Liver (tissue), 10 donors: ENCODE results near the gene ULK1. TPM values are rescaled to one million over a fixed set of nuclear protein-coding genes. Genes with fewer than 3 reads are reported as not detected.

Source experiments
- DNase-seq: peaks from one replicate; pipeline ENCODE4 v3.0.0-alpha.2; 2017; ENCODE audit warnings: low spot score
- H3K27ac ChIP-seq, 2 donors: one replicate each; pipeline ENCODE4 v1.7.0; 2013; ENCODE audit warnings: inconsistent platforms in 2 of 2, low read length in 2 of 2, control low read depth in 1 of 2, low read depth in 1 of 2, mild to moderate bottlenecking in 1 of 2
- H3K27me3 ChIP-seq, 4 donors: one replicate each; pipeline versions ENCODE4 v1.6.1 to v1.7.0; 2013; ENCODE audit warnings: low read length in 3 of 4, inconsistent platforms in 1 of 4, mild to moderate bottlenecking in 1 of 4, moderate library complexity in 1 of 4; ENCODE audit not compliant: control insufficient read depth in 4 of 4, insufficient read depth in 4 of 4
- H3K36me3 ChIP-seq, 4 donors: one replicate each; pipeline versions ENCODE4 v1.6.1 to v1.7.0; 2013; ENCODE audit warnings: low read length in 3 of 4, mild to moderate bottlenecking in 3 of 4, low read depth in 1 of 4, moderate library complexity in 1 of 4; ENCODE audit not compliant: control insufficient read depth in 4 of 4, insufficient read depth in 3 of 4
- H3K4me1 ChIP-seq, 4 donors: one replicate each; pipeline versions ENCODE4 v1.6.1 to v1.7.0; 2013; ENCODE audit warnings: low read length in 3 of 4, mild to moderate bottlenecking in 3 of 4, moderate library complexity in 1 of 4; ENCODE audit not compliant: control insufficient read depth in 4 of 4, insufficient read depth in 4 of 4
- H3K4me3 ChIP-seq, 3 donors: one replicate each; pipeline versions ENCODE4 v1.6.1 to v1.7.0; 2013; ENCODE audit warnings: low read length in 3 of 3, control low read depth in 1 of 3, low read depth in 1 of 3, mild to moderate bottlenecking in 1 of 3
- H3K9ac ChIP-seq, 2 donors: one replicate each; pipeline ENCODE4 v1.7.0; 2013; ENCODE audit warnings: low read length in 2 of 2, mild to moderate bottlenecking in 2 of 2, moderate library complexity in 2 of 2, control low read depth in 1 of 2, low read depth in 1 of 2
- H3K9me3 ChIP-seq, 4 donors: one replicate each; pipeline versions ENCODE4 v1.6.1 to v1.7.0; 2013; ENCODE audit warnings: low read length in 3 of 4; ENCODE audit not compliant: control insufficient read depth in 4 of 4
- CTCF ChIP-seq: fragments of 150-350 bp; IDR thresholded peaks from 2 replicates; pipeline ENCODE4 v1.5.1; 2017; ENCODE audit warnings: improper control_type of control experiment, low read depth, low read length; ENCODE audit not compliant: missing input control
- EGR1 ChIP-seq, 2 donors: IDR thresholded peaks; 2 replicates each; pipeline ENCODE4 v1.6.1; 2016 to 2018; ENCODE audit warnings: antibody characterized with exemption in 2 of 2, low read depth in 2 of 2
- FOXA1 ChIP-seq: IDR thresholded peaks from 2 replicates; pipeline ENCODE4 v1.6.1; 2016; ENCODE audit warnings: antibody characterized with exemption
- FOXA2 ChIP-seq: IDR thresholded peaks from 2 replicates; pipeline ENCODE4 v1.6.1; 2016; ENCODE audit warnings: antibody characterized with exemption
- GABPA ChIP-seq, 2 donors: IDR thresholded peaks in 1 of 2; conservative IDR thresholded peaks in 1 of 2; 2 replicates each; pipeline ENCODE4 v1.6.1; 2016; ENCODE audit warnings: antibody characterized with exemption in 2 of 2, mild to moderate bottlenecking in 1 of 2, moderate library complexity in 1 of 2
- HNF4A ChIP-seq, 2 donors: conservative IDR thresholded peaks; 2 replicates each; pipeline ENCODE4 v1.6.1; 2016; ENCODE audit warnings: antibody characterized with exemption in 2 of 2, mild to moderate bottlenecking in 2 of 2
- HNF4G ChIP-seq: IDR thresholded peaks from 2 replicates; pipeline ENCODE4 v1.6.1; 2016; ENCODE audit warnings: antibody characterized with exemption
- JUND ChIP-seq, 2 donors: IDR thresholded peaks; 2 replicates each; pipeline ENCODE4 v1.6.1; 2016; ENCODE audit warnings: antibody characterized with exemption in 2 of 2
- MAX ChIP-seq: IDR thresholded peaks from 2 replicates; pipeline ENCODE4 v1.6.1; 2016; ENCODE audit warnings: antibody characterized with exemption
- NR2F2 ChIP-seq: IDR thresholded peaks from 2 replicates; pipeline ENCODE4 v1.6.1; 2016; ENCODE audit warnings: antibody characterized with exemption
- RAD21 ChIP-seq, 2 donors: IDR thresholded peaks; 2 replicates each; pipeline ENCODE4 v1.6.1; 2016; ENCODE audit warnings: antibody characterized with exemption in 2 of 2, mild to moderate bottlenecking in 2 of 2
- REST ChIP-seq: IDR thresholded peaks from 2 replicates; pipeline ENCODE4 v1.6.1; 2016; ENCODE audit warnings: antibody characterized with exemption, mild to moderate bottlenecking
- RXRA ChIP-seq, 2 donors: IDR thresholded peaks; 2 replicates each; pipeline ENCODE4 v1.6.1; 2017 to 2018; ENCODE audit warnings: antibody characterized with exemption in 2 of 2, mild to moderate bottlenecking in 1 of 2
- SP1 ChIP-seq: IDR thresholded peaks from 2 replicates; pipeline ENCODE4 v1.6.1; 2018; ENCODE audit warnings: antibody characterized with exemption, mild to moderate bottlenecking
- TAF1 ChIP-seq: conservative IDR thresholded peaks from 2 replicates; pipeline ENCODE4 v1.6.1; 2016; ENCODE audit warnings: antibody characterized with exemption, mild to moderate bottlenecking
- YY1 ChIP-seq: IDR thresholded peaks from 2 replicates; pipeline ENCODE4 v1.6.1; 2016; ENCODE audit warnings: antibody characterized with exemption, mild to moderate bottlenecking
- ZBTB33 ChIP-seq: IDR thresholded peaks from 2 replicates; pipeline ENCODE4 v1.6.1; 2016; ENCODE audit warnings: antibody characterized with exemption
- WGBS: extraction: QIAGEN DNeasy Blood & Tissue Kit; methylation state at CpG from one replicate; pipeline ENCODE4 v1.1.7; 2013; 5-methylcytosine and 5-hydroxymethylcytosine counted together
- polyA plus RNA-seq, 2 donors: library from polyadenylated mRNA; stranded (reverse) in 1 of 2; unstranded in 1 of 2; fragments of 200-250 nt in 1 of 2; fragments of >200 nt in 1 of 2; fragmentation: Nextera tagmentation in 1 of 2; extraction: Ambion mirVana in 1 of 2; gene quantifications; one replicate each; pipeline versions ENCODE4 v1.2.1 to v1.2.3, GENCODE V29; 2013 to 2015
- small RNA-seq: library from RNA; depleted of rRNA; stranded (forward); fragments of <200 nt; gene quantifications from one replicate; pipeline ENCODE3, GENCODE V24; 2014
- total RNA-seq, 2 donors: library from RNA; depleted of rRNA; stranded (reverse); fragments of >200 nt; gene quantifications; one replicate each; pipeline ENCODE4 v1.2.3, GENCODE V29; 2014
- TF ChIP-seq, protein P1 (sequence below): IDR thresholded peaks from 2 replicates; pipeline ENCODE4 v1.6.1; 2016; ENCODE audit warnings: antibody characterized with exemption
- donor health status: healthy.
- donor health status: healthy.
- donor health status: healthy.
- donor health status: healthy.
- donor health status: healthy.

The ULK1 gene
- total and polyA plus RNA-seq, 4 donors: 12.5 to 41.7 (median 15.1) TPM

GRCh38 chr12:131971226-131971625 lies 76.8 kb downstream of the ULK1 start:
- Histone ChIP-seq H3K4me1 (no peaks in the 10 kb centered on the region), H3K27me3 (no peaks in the 10 kb centered on the region), H3K27ac (no peak overlapping the region), H3K9ac (no peak overlapping the region), H3K36me3 (peaks cover 0 to 2% (median 0%) of the 10 kb centered on the region in 4 donors), H3K4me3 (no peak overlapping the region), H3K9me3 (no peaks in the 10 kb centered on the region)
- TF ChIP-seq SP1 (no peak), RAD21 (IDR thresholded peaks at IDR 0.05) (no peak), EGR1 (IDR thresholded peaks at IDR 0.05; ENCODE audit: low read depth in 2 of 2) (no peak), ZBTB33 (no peak), TAF1 (no peak), FOXA2 (no peak), HNF4A (conservative IDR thresholded peaks at IDR 0.05) (no peak), NR2F2 (no peak), CTCF (no peak), GABPA (IDR thresholded peaks at IDR 0.05 in 1 of 2, conservative IDR thresholded peaks at IDR 0.05 in 1 of 2) (no peak), RXRA (IDR thresholded peaks at IDR 0.05) (no peak), REST (no peak), MAX (no peak), YY1 (no peak), FOXA1 (no peak), JUND (IDR thresholded peaks at IDR 0.05) (no peak), HNF4G (no peak)
- TF ChIP-seq, protein P1, sequence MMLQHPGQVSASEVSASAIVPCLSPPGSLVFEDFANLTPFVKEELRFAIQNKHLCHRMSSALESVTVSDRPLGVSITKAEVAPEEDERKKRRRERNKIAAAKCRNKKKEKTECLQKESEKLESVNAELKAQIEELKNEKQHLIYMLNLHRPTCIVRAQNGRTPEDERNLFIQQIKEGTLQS: no peak
- 66% methylated on average over 1 of the region's 1 CpG for WGBS
- DNase-seq: no peak

Small RNA genes within 50 kb of the gene (small RNA-seq; reads per million reads assigned to genes)
- gene AC131009.3: not detected

Other genes with a start within 250 kb of the ULK1 start
- 10 to 100 TPM; 12.2 to 21.6 TPM for gene SFSWAP, start 183.5 kb upstream of the ULK1 start, total RNA-seq
- 1 to 10 TPM; 6.1 to 7.9 TPM for gene SFSWAP, start 183.5 kb upstream of the ULK1 start, polyA plus RNA-seq
- gene MMP17, start 66.2 kb upstream of the ULK1 start, total RNA-seq: under 1 TPM; 0.17 to 0.37 TPM
- gene MMP17, start 66.2 kb upstream of the ULK1 start, polyA plus RNA-seq: under 1 TPM in 1 of 2 donors, not detected in 1; 0.24 TPM
- gene PUS1, start 34.7 kb downstream of the ULK1 start, total RNA-seq: 10 to 100 TPM in 1 of 2 donors, 1 to 10 TPM in 1; 9.2 to 12.1 TPM
- gene PUS1, start 34.7 kb downstream of the ULK1 start, polyA plus RNA-seq: 10 to 100 TPM in 1 of 2 donors, 1 to 10 TPM in 1; 6.1 to 24.4 TPM
- 10 to 100 TPM in 1 of 2 donors, 1 to 10 TPM in 1; 9.0 to 12.4 TPM for gene EP400, start 55.3 kb downstream of the ULK1 start, total RNA-seq
- gene EP400, start 55.3 kb downstream of the ULK1 start, polyA plus RNA-seq: 1 to 10 TPM; 4.7 to 5.3 TPM
- 1 to 10 TPM; 4.2 to 7.5 TPM for gene DDX51, start 249.7 kb downstream of the ULK1 start, total RNA-seq
- 1 to 10 TPM; 2.5 to 6.7 TPM for gene DDX51, start 249.7 kb downstream of the ULK1 start, polyA plus RNA-seq
- gene NOC4L, start 249.8 kb downstream of the ULK1 start, total RNA-seq: 1 to 10 TPM; 6.4 to 7.8 TPM
- gene NOC4L, start 249.8 kb downstream of the ULK1 start, polyA plus RNA-seq: 10 to 100 TPM in 1 of 2 donors, 1 to 10 TPM in 1; 9.0 to 11.6 TPM